DND-41 (cell line): ENCODE data around the gene B4GALT5.

ENCODE experiments used
- ATAC-seq: fragments of 200-7000 bp; cut with Tn5 transposase; 3 replicates; pipeline ENCODE4 v1.9.1; 2021; ENCODE audit warnings: low read depth; ENCODE audit not compliant: insufficient read depth
- DNase-seq: peaks from one replicate; pipeline ENCODE4 v3.0.0-alpha.2; 2020
- H2AFZ ChIP-seq: 2 replicates; pipeline ENCODE4 v1.6.0; 2012; ENCODE audit warnings: low read depth, low read length
- H3K27ac ChIP-seq: 2 replicates; pipeline ENCODE4 v1.5.1; 2012; ENCODE audit warnings: low read length, inconsistent platforms
- H3K27me3 ChIP-seq: fragments of 200-600 bp; sonication (generic); 2 replicates; pipeline ENCODE4 v1.6.0; 2012; ENCODE audit warnings: low read length, mild to moderate bottlenecking, inconsistent platforms; ENCODE audit not compliant: insufficient read depth, poor library complexity
- H3K36me3 ChIP-seq: 2 replicates; pipeline ENCODE4 v1.5.1; 2012; ENCODE audit warnings: low read length, inconsistent platforms; ENCODE audit not compliant: insufficient read depth
- H3K4me1 ChIP-seq: 2 replicates; pipeline ENCODE4 v1.5.1; 2012; ENCODE audit warnings: mild to moderate bottlenecking, low read length; ENCODE audit not compliant: insufficient read depth
- H3K4me2 ChIP-seq: 2 replicates; pipeline ENCODE4 v1.6.0; 2012; ENCODE audit warnings: mild to moderate bottlenecking, moderate library complexity, low read length, inconsistent platforms; ENCODE audit not compliant: insufficient read depth
- H3K4me3 ChIP-seq, 2 experiments: fragments of 200-600 bp in 1 of 2; shearing (Covaris generic) in 1 of 2; 2 replicates each; pipeline ENCODE4 v1.5.1; 2012 to 2016; ENCODE audit warnings: inconsistent platforms in 2 of 2, low read length in 2 of 2, mild to moderate bottlenecking in 2 of 2, low read depth in 1 of 2, moderate library complexity in 1 of 2
- H3K79me2 ChIP-seq: 2 replicates; pipeline ENCODE4 v1.6.0; 2012; ENCODE audit warnings: low read length, inconsistent platforms; ENCODE audit not compliant: insufficient read depth
- H3K9ac ChIP-seq: 2 replicates; pipeline ENCODE4 v1.6.0; 2012; ENCODE audit warnings: low read depth, mild to moderate bottlenecking, inconsistent platforms, low read length, moderate library complexity
- H3K9me3 ChIP-seq: 2 replicates; pipeline ENCODE4 v1.5.1; 2012; ENCODE audit warnings: low read length, moderate library complexity, mild to moderate bottlenecking, inconsistent platforms; ENCODE audit not compliant: insufficient read depth, severe bottlenecking
- H4K20me1 ChIP-seq: 2 replicates; pipeline ENCODE4 v1.6.0; 2012; ENCODE audit warnings: low read length; ENCODE audit not compliant: insufficient read depth
- CTCF ChIP-seq: IDR thresholded peaks from 2 replicates; pipeline ENCODE4 v1.5.1; 2012; ENCODE audit warnings: borderline replicate concordance, low read length, moderate library complexity, mild to moderate bottlenecking; ENCODE audit not compliant: poor library complexity, severe bottlenecking; ENCODE audit errors: extremely low read depth
- EZH2 ChIP-seq: IDR thresholded peaks from 3 replicates; pipeline ENCODE4 v1.6.1; 2012; ENCODE audit warnings: borderline replicate concordance, low read depth, mild to moderate bottlenecking, moderate library complexity, low read length, inconsistent platforms; ENCODE audit not compliant: severe bottlenecking

The B4GALT5 gene

GRCh38 chr20:49641683-49642656 is 71.7 kb downstream of the B4GALT5 start:
- no peak overlapping the region for H2AFZ ChIP-seq
- no peak overlapping the region for H3K4me3 ChIP-seq
- no peak overlapping the region for H3K9ac ChIP-seq
- TF ChIP-seq CTCF, result no peak
- no peak for TF ChIP-seq EZH2
- no peaks in the 10 kb centered on the region for H3K9me3 ChIP-seq
- no peak overlapping the region for H3K4me2 ChIP-seq
- H3K4me1 ChIP-seq, result no peaks in the 10 kb centered on the region
- H3K27me3 ChIP-seq, result no peaks in the 10 kb centered on the region
- no peaks in the 10 kb centered on the region for H4K20me1 ChIP-seq
- H3K36me3 ChIP-seq, result peaks cover 85% of the 10 kb centered on the region
- ATAC-seq, result peak; percentile 50; the same call in 1 of the 3 replicates
- no peak for DNase-seq
- no peaks in the 10 kb centered on the region for H3K79me2 ChIP-seq
- H3K27ac ChIP-seq, result no peak overlapping the region

GRCh38 chr20:49637046-49637637 is 76.5 kb downstream of the B4GALT5 start:
- no peaks in the 10 kb centered on the region for H3K27me3 ChIP-seq
- H3K27ac ChIP-seq, result no peak overlapping the region

GRCh38 chr20:49636447-49636846 is 77.2 kb downstream of the B4GALT5 start:
- DNase-seq (no peak), ATAC-seq (no peak)
- Histone ChIP-seq H3K4me3 (no peak overlapping the region), H3K27ac (no peak overlapping the region), H3K27me3 (no peaks in the 10 kb centered on the region), H3K36me3 (peaks cover 78% of the 10 kb centered on the region), H3K9me3 (no peaks in the 10 kb centered on the region), H3K79me2 (no peaks in the 10 kb centered on the region), H2AFZ (no peak overlapping the region), H3K9ac (no peak overlapping the region), H3K4me1 (no peaks in the 10 kb centered on the region), H4K20me1 (0 out of 2 replicates have a peak, but pooled peaks cover 2% of the 10 kb centered on the region), H3K4me2 (no peak overlapping the region)
- TF ChIP-seq CTCF (no peak), EZH2 (no peak)

More at GRCh38 chr20:49637046-49637637, 76.5 kb downstream of the B4GALT5 start:
- Histone ChIP-seq H3K4me2 (no peak overlapping the region), H3K36me3 (peaks cover 84% of the 10 kb centered on the region), H4K20me1 (0 out of 2 replicates have a peak, but pooled peaks cover 2% of the 10 kb centered on the region), H3K9me3 (no peaks in the 10 kb centered on the region), H3K79me2 (no peaks in the 10 kb centered on the region), H3K4me1 (no peaks in the 10 kb centered on the region), H3K4me3 (no peak overlapping the region), H3K9ac (no peak overlapping the region), H2AFZ (no peak overlapping the region)
- TF ChIP-seq CTCF, result no peak
- no peak for TF ChIP-seq EZH2
- no peak for DNase-seq
- ATAC-seq, result no peak
